Tibial nerve (tissue), 4 donors: ENCODE data around the gene UBASH3B.

Experiments used
- EP300 ChIP-seq, 2 donors: sonication (generic); formaldehyde crosslinking; IDR thresholded peaks; one replicate each; pipeline ENCODE4 v1.6.1; 2017; ENCODE audit warnings: antibody characterized with exemption in 2 of 2, mild to moderate bottlenecking in 1 of 2
- POLR2A ChIP-seq, 2 donors: fragments of 450-650 bp; IDR thresholded peaks; one replicate each; pipeline ENCODE4 v1.6.1; 2017; ENCODE audit warnings: antibody characterized with exemption in 2 of 2, mild to moderate bottlenecking in 2 of 2, moderate library complexity in 2 of 2
- TF ChIP-seq, protein P1 (sequence below), 5 experiments: fragments of 200-600 bp in 3 of 5; fragments of 450-650 bp in 2 of 5; sonication (generic) in 3 of 5; IDR thresholded peaks; one replicate each; pipeline ENCODE4 v1.5.1; 2016 to 2019; ENCODE audit warnings: antibody characterized with exemption in 5 of 5, mild to moderate bottlenecking in 3 of 5, moderate library complexity in 2 of 5

DNA sequence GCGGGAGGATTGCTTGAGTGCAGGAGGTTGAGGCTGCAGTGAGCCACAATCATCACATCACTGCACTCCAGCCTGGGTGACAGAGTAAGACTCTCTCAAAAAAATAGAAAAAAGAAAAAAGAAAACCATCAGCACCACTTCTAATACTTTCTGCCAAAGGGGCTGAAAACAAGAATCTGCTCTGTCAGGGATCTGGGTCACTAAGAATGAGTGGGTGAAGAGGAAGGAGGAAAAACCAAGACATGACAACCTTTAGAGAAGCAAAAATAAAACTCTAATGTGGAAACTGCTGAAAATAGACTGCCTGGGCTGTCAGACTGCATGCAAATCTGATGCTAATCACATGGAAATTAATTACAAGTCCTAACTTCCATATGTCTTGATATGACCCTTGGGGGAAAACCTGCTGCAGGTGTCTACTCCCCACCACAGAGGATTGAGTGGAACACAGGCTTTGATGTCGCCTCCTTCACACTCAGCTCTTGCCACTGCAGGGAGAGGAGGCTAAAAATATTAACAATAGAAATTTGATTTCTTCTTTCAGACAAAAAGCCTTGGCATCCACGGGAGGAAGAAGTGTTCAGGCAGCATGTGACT lies 120.3 kb downstream of the UBASH3B start:
- TF ChIP-seq, protein P1, sequence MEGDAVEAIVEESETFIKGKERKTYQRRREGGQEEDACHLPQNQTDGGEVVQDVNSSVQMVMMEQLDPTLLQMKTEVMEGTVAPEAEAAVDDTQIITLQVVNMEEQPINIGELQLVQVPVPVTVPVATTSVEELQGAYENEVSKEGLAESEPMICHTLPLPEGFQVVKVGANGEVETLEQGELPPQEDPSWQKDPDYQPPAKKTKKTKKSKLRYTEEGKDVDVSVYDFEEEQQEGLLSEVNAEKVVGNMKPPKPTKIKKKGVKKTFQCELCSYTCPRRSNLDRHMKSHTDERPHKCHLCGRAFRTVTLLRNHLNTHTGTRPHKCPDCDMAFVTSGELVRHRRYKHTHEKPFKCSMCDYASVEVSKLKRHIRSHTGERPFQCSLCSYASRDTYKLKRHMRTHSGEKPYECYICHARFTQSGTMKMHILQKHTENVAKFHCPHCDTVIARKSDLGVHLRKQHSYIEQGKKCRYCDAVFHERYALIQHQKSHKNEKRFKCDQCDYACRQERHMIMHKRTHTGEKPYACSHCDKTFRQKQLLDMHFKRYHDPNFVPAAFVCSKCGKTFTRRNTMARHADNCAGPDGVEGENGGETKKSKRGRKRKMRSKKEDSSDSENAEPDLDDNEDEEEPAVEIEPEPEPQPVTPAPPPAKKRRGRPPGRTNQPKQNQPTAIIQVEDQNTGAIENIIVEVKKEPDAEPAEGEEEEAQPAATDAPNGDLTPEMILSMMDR (IDR thresholded peaks at IDR 0.05): no peak
- no peak for TF ChIP-seq POLR2A (IDR thresholded peaks at IDR 0.05)
- TF ChIP-seq EP300 (IDR thresholded peaks at IDR 0.05): no peak
